Measurements from ENCODE around the gene RHBG. TPM values are rescaled to one million over a fixed set of nuclear protein-coding genes. Genes with fewer than 3 reads are reported as not detected.

Gene RHBG
- total RNA-seq, 1 experiment from 2014 or later, result 5.7 TPM

DNA sequence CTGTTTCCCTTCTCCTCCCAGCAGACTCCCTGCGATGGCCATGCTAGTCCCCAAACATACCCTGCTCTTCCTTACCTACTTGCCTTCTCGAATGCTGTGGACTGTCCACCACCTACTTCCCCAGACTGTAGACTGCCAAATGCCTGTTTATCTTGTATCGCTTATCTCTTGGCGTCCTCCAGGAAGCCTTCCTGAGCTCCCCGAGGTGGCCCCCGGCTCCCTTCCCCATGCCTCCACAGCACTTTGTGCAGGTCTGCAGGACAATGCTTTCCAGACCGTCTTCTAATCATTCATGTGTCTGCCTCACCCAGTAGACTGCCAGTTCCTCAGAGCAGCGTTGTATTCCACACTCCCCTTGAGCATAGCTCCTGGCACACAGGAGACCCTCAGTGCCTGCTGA, 41.7 kb downstream of the RHBG start:
- ChIA-PET CTCF (interaction anchor here (1.4 kb wide), 1 partner anchor 25 kb away, joined by 3 read pairs; no protein-coding TSS in a partner anchor), RAD21 (ENCODE audit: low non-redundant PET in 1 of 2, low total read pairs in 2 of 2, uncharacterized antibody in 2 of 2, unreplicated experiment in 2 of 2) (no interaction called here), POLR2A (interaction anchor here (1.3 kb wide), 1 partner anchor 9 kb away, joined by 3 read pairs; no protein-coding TSS in a partner anchor)
- H3K27ac ChIP-seq (ENCODE audit: low read depth, low read length), result no peak overlapping the region
- intact Hi-C loops (cut with micrococcal nuclease), result no loop called here
- no peaks in the 10 kb centered on the region for H3K4me1 ChIP-seq (ENCODE audit: control insufficient read depth in 1 of 2, insufficient read depth in 2 of 2, low read length in 2 of 2)
- H3K9me2 ChIP-seq (ENCODE audit: insufficient read depth), result no peaks in the 10 kb centered on the region
- no peak for TF ChIP-seq POLR2A (IDR thresholded peaks at IDR 0.05; ENCODE audit: borderline replicate concordance, extremely low read depth, insufficient read depth, insufficient read length)
- TF ChIP-seq CBX3 (IDR thresholded peaks at IDR 0.05; ENCODE audit: low read depth), result no peak
- TF ChIP-seq SRF (IDR thresholded peaks at IDR 0.05; ENCODE audit: low read depth), result no peak
- no peak for TF ChIP-seq POLR2AphosphoS5 (IDR thresholded peaks at IDR 0.05; ENCODE audit: low read depth, low read length)
- TF ChIP-seq, protein P1, sequence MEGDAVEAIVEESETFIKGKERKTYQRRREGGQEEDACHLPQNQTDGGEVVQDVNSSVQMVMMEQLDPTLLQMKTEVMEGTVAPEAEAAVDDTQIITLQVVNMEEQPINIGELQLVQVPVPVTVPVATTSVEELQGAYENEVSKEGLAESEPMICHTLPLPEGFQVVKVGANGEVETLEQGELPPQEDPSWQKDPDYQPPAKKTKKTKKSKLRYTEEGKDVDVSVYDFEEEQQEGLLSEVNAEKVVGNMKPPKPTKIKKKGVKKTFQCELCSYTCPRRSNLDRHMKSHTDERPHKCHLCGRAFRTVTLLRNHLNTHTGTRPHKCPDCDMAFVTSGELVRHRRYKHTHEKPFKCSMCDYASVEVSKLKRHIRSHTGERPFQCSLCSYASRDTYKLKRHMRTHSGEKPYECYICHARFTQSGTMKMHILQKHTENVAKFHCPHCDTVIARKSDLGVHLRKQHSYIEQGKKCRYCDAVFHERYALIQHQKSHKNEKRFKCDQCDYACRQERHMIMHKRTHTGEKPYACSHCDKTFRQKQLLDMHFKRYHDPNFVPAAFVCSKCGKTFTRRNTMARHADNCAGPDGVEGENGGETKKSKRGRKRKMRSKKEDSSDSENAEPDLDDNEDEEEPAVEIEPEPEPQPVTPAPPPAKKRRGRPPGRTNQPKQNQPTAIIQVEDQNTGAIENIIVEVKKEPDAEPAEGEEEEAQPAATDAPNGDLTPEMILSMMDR (IDR thresholded peaks at IDR 0.05 in 2 of 3, conservative IDR thresholded peaks at IDR 0.05 in 1 of 3; ENCODE audit: borderline replicate concordance in 1 of 3, insufficient read depth in 1 of 3, low read depth in 2 of 3, low read length in 2 of 3), result no peak
- no peak for TF ChIP-seq RAD21 (IDR thresholded peaks at IDR 0.05; ENCODE audit: low read depth)
- TF ChIP-seq, protein P2, sequence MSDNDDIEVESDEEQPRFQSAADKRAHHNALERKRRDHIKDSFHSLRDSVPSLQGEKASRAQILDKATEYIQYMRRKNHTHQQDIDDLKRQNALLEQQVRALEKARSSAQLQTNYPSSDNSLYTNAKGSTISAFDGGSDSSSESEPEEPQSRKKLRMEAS (IDR thresholded peaks at IDR 0.05), result no peak
- H3K27me3 ChIP-seq (ENCODE audit: insufficient read depth, low read length), result no peaks in the 10 kb centered on the region
- H3K9me3 ChIP-seq (ENCODE audit: control insufficient read depth in 1 of 2, insufficient read depth in 1 of 2, low read depth in 1 of 2, low read length in 2 of 2), result no peaks in the 10 kb centered on the region
- no peak overlapping the region for H2AFZ ChIP-seq (ENCODE audit: low read depth, low read length, poor library complexity, severe bottlenecking)
- H3K79me2 ChIP-seq (ENCODE audit: insufficient read depth, low read length), result peaks cover 6% of the 10 kb centered on the region; the same call in 1 of the 2 replicates
- H3K4me3 ChIP-seq (replicated peaks in 1 of 2; ENCODE audit: low read depth in 1 of 2, low read length in 2 of 2), result no peak overlapping the region
- H4K20me1 ChIP-seq (ENCODE audit: insufficient read depth), result no peaks in the 10 kb centered on the region
- H3K36me3 ChIP-seq (ENCODE audit: control insufficient read depth in 1 of 2, insufficient read depth in 2 of 2, low read length in 2 of 2), result peaks cover 0 to 11% of the 10 kb centered on the region in 2 experiments; a peak in 1 of 4 replicates
- BruUV-seq (replicated peaks), result no TSS peak
- no peak overlapping the region for H3K9ac ChIP-seq (ENCODE audit: low read length)
- no peak overlapping the region for H3K4me2 ChIP-seq (ENCODE audit: low read length)
- no peak for DNase-seq (ENCODE audit: low read depth, low spot score)
- ATAC-seq, result no peak
